8988T (cell line): Measurements from ENCODE around the gene FYN.

Source experiments
- DNase-seq: peaks from one replicate; pipeline ENCODE4 v3.0.0; 2011

FYN gene

GRCh38 chr6:111743862-111744692 is 129.2 kb downstream of the FYN start:
- DNase-seq, result no peak

- no peak for DNase-seq
These were observed 129.9 kb downstream of the FYN start for GRCh38 chr6:111743360-111743759.

- no peak for DNase-seq
These were observed 131.9 kb downstream of the FYN start for GRCh38 chr6:111741177-111741952.

- DNase-seq, result no peak
These were observed 132.7 kb downstream of the FYN start for GRCh38 chr6:111740506-111740905.

GRCh38 chr6:111739257-111739696 is 134.0 kb downstream of the FYN start:
- DNase-seq, result no peak

GRCh38 chr6:111738631-111739030 is 134.6 kb downstream of the FYN start:
- DNase-seq, result no peak

- no peak for DNase-seq
These were observed 135.1 kb downstream of the FYN start for GRCh38 chr6:111738156-111738555.

GRCh38 chr6:111737065-111737521 is 136.2 kb downstream of the FYN start:
- DNase-seq, result no peak

GRCh38 chr6:111736005-111736608 is 137.1 kb downstream of the FYN start:
- DNase-seq, result no peak

- no peak for DNase-seq
These were observed 138.9 kb downstream of the FYN start for GRCh38 chr6:111734068-111735061.

- DNase-seq, result no peak
These were observed 140.9 kb downstream of the FYN start for GRCh38 chr6:111732390-111732789.

- DNase-seq, result no peak
These were observed 141.6 kb downstream of the FYN start for GRCh38 chr6:111731456-111732195.

GRCh38 chr6:111730864-111731263 is 142.4 kb downstream of the FYN start:
- DNase-seq, result no peak

- DNase-seq, result no peak
These were observed 145.4 kb downstream of the FYN start for GRCh38 chr6:111727802-111728201.

- no peak for DNase-seq
These were observed 146.2 kb downstream of the FYN start for GRCh38 chr6:111727041-111727440.

- DNase-seq, result no peak
These were observed 147.7 kb downstream of the FYN start for GRCh38 chr6:111725446-111726112.

- no peak for DNase-seq
These were observed 148.7 kb downstream of the FYN start for GRCh38 chr6:111724505-111724904.

- DNase-seq, result no peak
These were observed 149.2 kb downstream of the FYN start for GRCh38 chr6:111724039-111724438.

- DNase-seq, result no peak
These were observed 149.8 kb downstream of the FYN start for GRCh38 chr6:111723412-111723970.

- DNase-seq, result no peak
These were observed 151.0 kb downstream of the FYN start for GRCh38 chr6:111722179-111722731.
